ENCODE results near the gene P3H1.

- TF ChIP-seq SUZ12 (IDR thresholded peaks at IDR 0.05) (no peak), SP1 (IDR thresholded peaks at IDR 0.05) (no peak), FOXK2 (IDR thresholded peaks at IDR 0.05) (no peak), FOXM1 (IDR thresholded peaks at IDR 0.05; ENCODE audit: borderline replicate concordance) (no peak), CTBP1 (IDR thresholded peaks at IDR 0.05; ENCODE audit: borderline replicate concordance) (no peak), HDGF (IDR thresholded peaks at IDR 0.05; ENCODE audit: borderline replicate concordance) (no peak), ELF4 (IDR thresholded peaks at IDR 0.05) (no peak)
Observed at GRCh38 chr1:42752284-42752683, 14.5 kb downstream of the P3H1 start.

Measured in HEK293T (cell line).